Measurements from ENCODE around the gene ANKRD34B. TPM values are rescaled to one million over a fixed set of nuclear protein-coding genes. Genes with fewer than 3 reads are reported as not detected.

ANKRD34B gene
- total RNA-seq, 3 donors from 2014 or later (not counting 1 experiment from before 2014, with no cell fraction given), result not detected

DNA sequence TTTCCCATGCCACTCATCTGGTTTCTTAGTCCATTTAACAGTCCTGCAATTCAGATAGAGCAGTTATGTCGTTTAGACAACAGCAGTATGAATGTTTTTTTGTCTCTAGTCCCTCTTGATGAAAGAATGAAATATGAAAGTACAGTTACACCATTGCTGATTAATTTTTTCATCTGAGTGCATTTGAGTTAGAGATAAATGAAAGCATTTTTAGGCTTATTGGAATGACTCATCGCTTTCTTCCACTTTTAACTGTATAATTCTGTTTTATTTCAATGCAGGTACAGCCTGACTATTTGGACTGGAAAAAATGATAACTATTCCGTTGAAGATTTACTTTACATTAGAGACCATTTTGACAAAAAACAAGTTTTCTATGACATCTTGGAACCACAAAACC is 28.7 kb downstream of the ANKRD34B start:
- TF ChIP-seq, protein P1, sequence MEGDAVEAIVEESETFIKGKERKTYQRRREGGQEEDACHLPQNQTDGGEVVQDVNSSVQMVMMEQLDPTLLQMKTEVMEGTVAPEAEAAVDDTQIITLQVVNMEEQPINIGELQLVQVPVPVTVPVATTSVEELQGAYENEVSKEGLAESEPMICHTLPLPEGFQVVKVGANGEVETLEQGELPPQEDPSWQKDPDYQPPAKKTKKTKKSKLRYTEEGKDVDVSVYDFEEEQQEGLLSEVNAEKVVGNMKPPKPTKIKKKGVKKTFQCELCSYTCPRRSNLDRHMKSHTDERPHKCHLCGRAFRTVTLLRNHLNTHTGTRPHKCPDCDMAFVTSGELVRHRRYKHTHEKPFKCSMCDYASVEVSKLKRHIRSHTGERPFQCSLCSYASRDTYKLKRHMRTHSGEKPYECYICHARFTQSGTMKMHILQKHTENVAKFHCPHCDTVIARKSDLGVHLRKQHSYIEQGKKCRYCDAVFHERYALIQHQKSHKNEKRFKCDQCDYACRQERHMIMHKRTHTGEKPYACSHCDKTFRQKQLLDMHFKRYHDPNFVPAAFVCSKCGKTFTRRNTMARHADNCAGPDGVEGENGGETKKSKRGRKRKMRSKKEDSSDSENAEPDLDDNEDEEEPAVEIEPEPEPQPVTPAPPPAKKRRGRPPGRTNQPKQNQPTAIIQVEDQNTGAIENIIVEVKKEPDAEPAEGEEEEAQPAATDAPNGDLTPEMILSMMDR (IDR thresholded peaks at IDR 0.05), result no peak
- no peaks in the 10 kb centered on the region for H3K36me3 Mint-ChIP-seq
- Histone ChIP-seq H3K4me1 (ENCODE audit: control insufficient read depth, insufficient read depth, low read length) (no peaks in the 10 kb centered on the region), H3K36me3 (ENCODE audit: control insufficient read depth, insufficient read depth, low read length) (no peaks in the 10 kb centered on the region), H3K4me3 (ENCODE audit: low read length) (no peak overlapping the region), H3K27me3 (ENCODE audit: control insufficient read depth, insufficient read depth, low read length) (peaks cover 2% of the 10 kb centered on the region), H3K9me3 (ENCODE audit: control insufficient read depth, insufficient read depth, low read length) (no peaks in the 10 kb centered on the region), H3K27ac (ENCODE audit: low read length) (no peak overlapping the region)
- peaks cover 0 to 9% of the 10 kb centered on the region in 2 donors for H3K27me3 Mint-ChIP-seq (ENCODE audit: low read depth in 2 of 2)
- intact Hi-C loops (cut with micrococcal nuclease), result no loop called here
- DNase-seq, result no peak
- no peaks in the 10 kb centered on the region for H3K9me3 Mint-ChIP-seq
- no peak overlapping the region for H3K4me3 Mint-ChIP-seq
- H3K4me1 Mint-ChIP-seq, result no peaks in the 10 kb centered on the region
- no peak overlapping the region for H3K27ac Mint-ChIP-seq
- ATAC-seq, result no peak
- WGBS (ENCODE audit: insufficient coverage), result 71% methylated on average over 2 of the region's 3 CpGs

DNA sequence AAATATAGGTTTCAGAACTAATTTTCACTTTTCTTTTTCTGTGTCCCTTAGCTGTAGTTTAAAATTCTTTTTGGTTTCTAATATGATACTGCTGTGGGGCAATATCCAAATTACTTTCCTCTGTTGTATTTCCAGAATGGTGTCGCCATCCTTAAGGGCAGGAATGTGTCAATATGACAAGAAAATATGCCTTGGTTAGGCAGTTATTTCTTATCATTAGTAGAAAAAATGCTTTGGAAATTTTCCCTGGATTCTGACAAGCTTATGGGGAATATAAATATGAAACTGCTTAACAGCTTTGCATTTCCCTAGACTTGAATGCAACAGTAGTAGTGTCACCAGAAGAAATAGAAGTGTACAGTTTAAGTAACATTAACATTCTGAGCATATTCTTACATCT is 29.4 kb downstream of the ANKRD34B start:
- intact Hi-C loops (cut with micrococcal nuclease), result no loop called here

DNA sequence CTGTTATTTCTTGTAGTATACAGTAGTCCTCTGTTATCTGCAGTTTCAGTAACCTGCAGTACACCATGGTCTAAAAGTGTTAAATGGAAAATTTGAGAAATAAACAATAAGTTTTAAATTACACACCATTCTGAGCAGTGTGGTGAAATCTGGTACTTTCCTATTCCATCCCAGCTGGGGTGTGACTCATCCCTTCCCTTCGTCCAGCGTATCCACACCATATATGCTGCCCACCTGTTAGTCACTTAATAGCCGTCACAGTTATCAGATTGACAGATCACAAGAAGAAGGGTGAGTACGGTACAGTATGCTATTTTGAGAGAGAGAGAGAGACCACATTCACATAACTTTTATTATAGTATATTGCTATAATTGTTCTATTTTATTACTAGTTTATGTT is 53.3 kb downstream of the ANKRD34B start:
- WGBS (ENCODE audit: insufficient coverage), result 64% methylated on average over 2 of the region's 4 CpGs
- Mint-ChIP-seq H3K9me3 (no peaks in the 10 kb centered on the region), H3K27ac (no peak overlapping the region), H3K4me3 (no peak overlapping the region), H3K36me3 (no peaks in the 10 kb centered on the region), H3K27me3 (ENCODE audit: low read depth in 2 of 2) (peaks cover 0 to 3% of the 10 kb centered on the region in 2 donors), H3K4me1 (no peaks in the 10 kb centered on the region)
- TF ChIP-seq, protein P1 (IDR thresholded peaks at IDR 0.05), result no peak
- ATAC-seq (no peak), DNase-seq (no peak)
- H3K27ac ChIP-seq (ENCODE audit: low read length), result no peak overlapping the region
- H3K9me3 ChIP-seq (ENCODE audit: control insufficient read depth, insufficient read depth, low read length), result no peaks in the 10 kb centered on the region
- H3K27me3 ChIP-seq (ENCODE audit: control insufficient read depth, insufficient read depth, low read length), result no peaks in the 10 kb centered on the region
- intact Hi-C loops (cut with micrococcal nuclease), result no loop called here
- no peak overlapping the region for H3K4me3 ChIP-seq (ENCODE audit: low read length)
- no peaks in the 10 kb centered on the region for H3K4me1 ChIP-seq (ENCODE audit: control insufficient read depth, insufficient read depth, low read length)
- no peaks in the 10 kb centered on the region for H3K36me3 ChIP-seq (ENCODE audit: control insufficient read depth, insufficient read depth, low read length)

More for the DNA sequence above, 29.4 kb downstream of the ANKRD34B start:
- no peak overlapping the region for H3K4me3 Mint-ChIP-seq
- 100% methylated on average over 1 of the region's 1 CpG for WGBS (ENCODE audit: insufficient coverage)
- H3K4me1 Mint-ChIP-seq, result no peaks in the 10 kb centered on the region
- no peak overlapping the region for H3K27ac ChIP-seq (ENCODE audit: low read length)
- H3K4me1 ChIP-seq (ENCODE audit: control insufficient read depth, insufficient read depth, low read length), result no peaks in the 10 kb centered on the region
- no peaks in the 10 kb centered on the region for H3K9me3 ChIP-seq (ENCODE audit: control insufficient read depth, insufficient read depth, low read length)
- ATAC-seq (no peak), DNase-seq (no peak)
- peaks cover 0 to 9% of the 10 kb centered on the region in 2 donors for H3K27me3 Mint-ChIP-seq (ENCODE audit: low read depth in 2 of 2)
- H3K36me3 Mint-ChIP-seq, result no peaks in the 10 kb centered on the region
- TF ChIP-seq, protein P1 (IDR thresholded peaks at IDR 0.05), result no peak
- H3K27me3 ChIP-seq (ENCODE audit: control insufficient read depth, insufficient read depth, low read length), result peaks cover 2% of the 10 kb centered on the region
- no peaks in the 10 kb centered on the region for H3K36me3 ChIP-seq (ENCODE audit: control insufficient read depth, insufficient read depth, low read length)
- H3K4me3 ChIP-seq (ENCODE audit: low read length), result no peak overlapping the region
- H3K27ac Mint-ChIP-seq, result no peak overlapping the region
- no peaks in the 10 kb centered on the region for H3K9me3 Mint-ChIP-seq

DNA sequence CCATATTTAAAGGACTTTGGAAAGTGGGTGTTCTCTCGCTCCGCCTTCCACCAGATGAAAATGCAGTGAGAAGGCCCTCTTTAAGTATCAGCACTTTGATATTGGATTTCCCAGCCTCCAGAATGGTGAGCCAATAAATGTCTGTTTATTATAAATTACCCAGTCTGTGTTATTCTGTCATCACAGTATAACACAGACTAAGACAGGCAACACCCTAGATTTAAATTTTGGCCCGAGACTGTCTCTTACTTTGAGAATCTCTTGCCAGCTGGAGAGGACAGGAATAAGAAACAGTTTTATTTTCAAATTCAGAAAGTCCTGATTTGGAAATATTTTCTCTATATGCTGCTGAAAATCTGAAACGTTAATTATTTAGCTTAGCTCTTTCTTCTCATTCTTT is 60.7 kb downstream of the ANKRD34B start:
- Mint-ChIP-seq H3K27ac (no peak overlapping the region), H3K4me1 (no peaks in the 10 kb centered on the region), H3K4me3 (no peak overlapping the region), H3K27me3 (ENCODE audit: low read depth in 2 of 2) (peaks cover 0 to 5% of the 10 kb centered on the region in 2 donors), H3K36me3 (no peaks in the 10 kb centered on the region), H3K9me3 (no peaks in the 10 kb centered on the region)
- no peak for ATAC-seq
- intact Hi-C loops (cut with micrococcal nuclease), result no loop called here
- no peaks in the 10 kb centered on the region for H3K4me1 ChIP-seq (ENCODE audit: control insufficient read depth, insufficient read depth, low read length)
- no peaks in the 10 kb centered on the region for H3K36me3 ChIP-seq (ENCODE audit: control insufficient read depth, insufficient read depth, low read length)
- WGBS (ENCODE audit: insufficient coverage), result 92% methylated on average over 4 of the region's 4 CpGs
- H3K27me3 ChIP-seq (ENCODE audit: control insufficient read depth, insufficient read depth, low read length), result no peaks in the 10 kb centered on the region
- TF ChIP-seq, protein P1 (IDR thresholded peaks at IDR 0.05), result no peak
- H3K4me3 ChIP-seq (ENCODE audit: low read length), result no peak overlapping the region
- H3K27ac ChIP-seq (ENCODE audit: low read length), result no peak overlapping the region
- no peak for DNase-seq
- no peaks in the 10 kb centered on the region for H3K9me3 ChIP-seq (ENCODE audit: control insufficient read depth, insufficient read depth, low read length)
